Lower lobe of right lung (tissue), 2 donors: ENCODE data around the gene BCAS2. TPM values are rescaled to one million over a fixed set of nuclear protein-coding genes. Genes with fewer than 3 reads are reported as not detected.
"Not testable (repeated sequence)": the region's sequence is repeated elsewhere in the genome, so short reads cannot be mapped to it uniquely, and the experiment has no call there.

ENCODE experiments used
- ATAC-seq, 2 donors: fragments of 200-7000 bp; cut with Tn5 transposase; one replicate each; pipeline ENCODE4 v1.9.1; 2020 to 2022; ENCODE audit warnings: mild to moderate bottlenecking in 2 of 2, moderate library complexity in 2 of 2
- DNase-seq: peaks from one replicate; pipeline ENCODE4 v3.0.0-alpha.2; 2020
- H3K27ac ChIP-seq: fragments of 200-600 bp; one replicate; pipeline ENCODE4 v1.8.0; 2022
- H3K27me3 ChIP-seq: fragments of 200-600 bp; one replicate; pipeline ENCODE4 v1.8.0; 2022; ENCODE audit warnings: low read depth
- H3K36me3 ChIP-seq: fragments of 200-600 bp; one replicate; pipeline ENCODE4 v1.8.0; 2022; ENCODE audit warnings: mild to moderate bottlenecking
- H3K4me1 ChIP-seq: fragments of 200-600 bp; one replicate; pipeline ENCODE4 v1.8.0; 2022
- H3K4me3 ChIP-seq: fragments of 200-600 bp; one replicate; pipeline ENCODE4 v1.8.0; 2022; ENCODE audit warnings: mild to moderate bottlenecking
- H3K9me3 ChIP-seq: fragments of 200-600 bp; one replicate; pipeline ENCODE4 v1.8.0; 2022
- intact Hi-C: fragments of 100-400 bp; cut with DNase I; formaldehyde crosslinking; loops from one replicate; pipeline ENCODE4 v1.11.0; 2022
- total RNA-seq: library from RNA; stranded (reverse); fragmentation: NEBNext Ultra II Directional; extraction: Animal tissue kit (Norgen Biotek cat#: 25700); gene quantifications from one replicate; pipeline ENCODE4 v1.2.1, GENCODE V29; 2021
- TF ChIP-seq, protein P1 (sequence below): fragments of 200-600 bp; IDR thresholded peaks from one replicate; pipeline ENCODE4 v1.8.0; 2022; ENCODE audit warnings: antibody characterized with exemption, mild to moderate bottlenecking
- donor health status: DM: no; HTN: yes; CAD: no; lungs with severe emphysema.

The BCAS2 gene
- total RNA-seq, 1 donor from 2014 or later = 24.1 TPM

DNA sequence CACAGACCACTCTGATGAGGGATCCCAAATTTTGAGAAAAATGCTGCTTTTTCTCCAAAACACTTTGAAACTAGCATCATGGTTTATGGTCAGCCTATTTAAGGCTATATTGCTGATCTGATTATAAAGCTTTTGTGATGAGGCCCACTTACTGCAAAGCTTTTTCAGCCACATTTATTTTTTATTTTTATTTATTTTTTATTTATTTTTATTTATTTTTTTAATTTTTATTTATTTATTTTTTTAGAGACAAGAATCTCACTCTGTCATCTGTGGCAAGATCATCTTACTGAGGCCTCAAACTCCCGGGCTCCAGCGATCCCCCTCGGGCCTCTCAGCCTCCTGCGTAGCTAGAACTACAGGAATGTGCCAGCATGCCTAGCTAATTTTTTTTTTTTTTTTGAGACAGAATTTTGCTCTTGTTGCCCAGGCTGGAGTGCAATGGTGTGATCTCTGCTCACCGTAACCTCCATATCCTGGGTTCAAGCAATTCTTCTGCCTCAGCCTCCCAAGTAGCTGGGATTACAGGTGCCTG is 5.2 kb upstream of the BCAS2 start:
- peaks cover 6% of the 10 kb centered on the region for H3K4me1 ChIP-seq
- TF ChIP-seq, protein P1, sequence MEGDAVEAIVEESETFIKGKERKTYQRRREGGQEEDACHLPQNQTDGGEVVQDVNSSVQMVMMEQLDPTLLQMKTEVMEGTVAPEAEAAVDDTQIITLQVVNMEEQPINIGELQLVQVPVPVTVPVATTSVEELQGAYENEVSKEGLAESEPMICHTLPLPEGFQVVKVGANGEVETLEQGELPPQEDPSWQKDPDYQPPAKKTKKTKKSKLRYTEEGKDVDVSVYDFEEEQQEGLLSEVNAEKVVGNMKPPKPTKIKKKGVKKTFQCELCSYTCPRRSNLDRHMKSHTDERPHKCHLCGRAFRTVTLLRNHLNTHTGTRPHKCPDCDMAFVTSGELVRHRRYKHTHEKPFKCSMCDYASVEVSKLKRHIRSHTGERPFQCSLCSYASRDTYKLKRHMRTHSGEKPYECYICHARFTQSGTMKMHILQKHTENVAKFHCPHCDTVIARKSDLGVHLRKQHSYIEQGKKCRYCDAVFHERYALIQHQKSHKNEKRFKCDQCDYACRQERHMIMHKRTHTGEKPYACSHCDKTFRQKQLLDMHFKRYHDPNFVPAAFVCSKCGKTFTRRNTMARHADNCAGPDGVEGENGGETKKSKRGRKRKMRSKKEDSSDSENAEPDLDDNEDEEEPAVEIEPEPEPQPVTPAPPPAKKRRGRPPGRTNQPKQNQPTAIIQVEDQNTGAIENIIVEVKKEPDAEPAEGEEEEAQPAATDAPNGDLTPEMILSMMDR = no peak
- ATAC-seq = no peak
- H3K27me3 ChIP-seq = no peaks in the 10 kb centered on the region
- DNase-seq = no peak
- H3K4me3 ChIP-seq = no peak overlapping the region
- no peak overlapping the region for H3K27ac ChIP-seq
- intact Hi-C loops = no loop called here
- no peaks in the 10 kb centered on the region for H3K9me3 ChIP-seq
- H3K36me3 ChIP-seq = no peaks in the 10 kb centered on the region

DNA sequence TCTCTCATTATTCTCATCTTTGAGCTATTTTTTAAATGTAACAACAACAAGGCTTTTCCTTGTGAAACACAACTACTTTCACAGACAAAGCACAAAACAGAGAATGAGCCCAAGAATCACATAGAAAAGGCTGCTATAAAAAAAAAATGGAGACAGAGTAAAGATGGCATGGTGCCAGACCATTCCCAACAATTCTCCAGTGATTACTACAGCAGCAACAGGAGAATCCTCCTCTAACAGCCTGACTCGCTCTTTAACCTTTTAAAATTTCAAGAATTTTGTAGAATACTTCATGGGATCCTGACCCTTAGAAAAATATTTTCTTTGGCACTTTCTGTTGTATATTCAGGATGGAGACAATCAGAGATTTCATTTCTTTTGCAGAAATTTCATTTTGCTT is 3.8 kb upstream of the BCAS2 start:
- Histone ChIP-seq H3K4me1 (peaks cover 13% of the 10 kb centered on the region), H3K27me3 (no peaks in the 10 kb centered on the region), H3K36me3 (no peaks in the 10 kb centered on the region), H3K27ac (no peak overlapping the region), H3K4me3 (no peak overlapping the region), H3K9me3 (no peaks in the 10 kb centered on the region)
- TF ChIP-seq, protein P1 = no peak
- DNase-seq (no peak), ATAC-seq (no peak)
- intact Hi-C loops = no loop called here

DNA sequence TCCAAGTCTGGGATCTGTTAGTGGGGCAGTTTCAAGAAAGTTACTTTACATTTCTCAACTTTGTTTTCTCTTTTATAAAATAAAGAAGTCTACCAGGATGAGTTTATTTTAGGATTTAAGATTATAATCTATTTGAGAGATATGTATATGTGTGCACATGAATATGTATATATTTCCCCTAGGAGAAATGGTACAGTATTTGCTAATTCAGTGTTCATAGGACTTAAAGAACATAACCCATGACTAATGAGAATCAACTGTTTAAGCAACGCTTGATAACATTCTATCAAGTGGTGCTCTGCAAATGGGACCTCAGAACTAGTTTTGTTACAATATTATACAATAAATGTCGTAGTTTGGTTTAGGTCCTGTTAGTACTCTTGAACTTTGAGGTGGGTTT is 7.0 kb downstream of the BCAS2 start:
- Histone ChIP-seq H3K4me3 (no peak overlapping the region), H3K27me3 (no peaks in the 10 kb centered on the region), H3K9me3 (no peaks in the 10 kb centered on the region), H3K36me3 (peaks cover 100% of the 10 kb centered on the region), H3K4me1 (peaks cover 7% of the 10 kb centered on the region), H3K27ac (no peak overlapping the region)
- no peak for ATAC-seq
- TF ChIP-seq, protein P1 = no peak
- intact Hi-C loops = no loop called here
- no peak for DNase-seq

DNA sequence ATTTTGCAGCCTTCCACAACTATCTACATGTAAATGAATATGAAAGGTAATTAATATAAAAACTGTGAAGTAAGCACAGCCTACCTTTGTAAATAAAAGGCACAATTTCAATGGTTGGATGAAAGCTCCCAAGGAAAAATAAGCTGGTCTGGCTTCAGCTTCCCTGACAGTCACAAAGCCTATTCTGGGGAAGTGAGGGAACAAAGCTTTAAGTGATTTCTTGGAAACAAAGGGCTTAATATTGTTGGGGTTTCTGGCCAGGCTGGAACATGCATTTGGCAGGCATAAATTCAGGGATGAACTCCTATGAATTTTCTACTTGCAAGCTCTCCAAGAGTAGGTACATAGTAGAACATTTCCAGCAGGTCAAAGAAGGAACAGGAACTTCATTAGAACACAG is 17.3 kb downstream of the BCAS2 start:
- no peak for DNase-seq
- TF ChIP-seq, protein P1 = no peak
- no peak for ATAC-seq
- H3K27me3 ChIP-seq = no peaks in the 10 kb centered on the region
- intact Hi-C loops = no loop called here
- H3K4me1 ChIP-seq = no peaks in the 10 kb centered on the region
- peaks cover 47% of the 10 kb centered on the region for H3K36me3 ChIP-seq
- H3K27ac ChIP-seq = no peak overlapping the region
- H3K4me3 ChIP-seq = no peak overlapping the region
- no peaks in the 10 kb centered on the region for H3K9me3 ChIP-seq

DNA sequence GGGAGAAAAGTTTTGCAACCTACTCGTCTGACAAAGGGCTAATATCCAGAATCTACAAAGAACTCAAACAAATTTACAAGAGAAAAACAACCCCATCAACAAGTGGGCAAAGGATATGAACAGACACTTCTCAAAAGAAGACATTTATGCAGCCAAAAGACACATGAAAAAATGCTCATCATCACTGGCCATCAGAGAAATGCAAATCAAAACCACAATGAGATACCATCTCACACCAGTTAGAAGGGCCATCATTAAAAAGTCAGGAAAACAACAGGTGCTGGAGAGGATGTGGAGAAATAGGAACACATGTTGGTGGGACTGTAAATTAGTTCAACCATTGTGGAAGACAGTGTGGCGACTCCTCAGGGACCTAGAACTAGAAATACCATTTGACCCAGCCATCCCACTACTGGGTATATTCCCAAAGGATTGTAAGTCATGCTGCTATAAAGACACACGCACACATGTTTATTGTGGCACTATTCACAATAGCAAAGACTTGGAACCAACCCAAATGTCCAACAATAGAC is 18.4 kb downstream of the BCAS2 start:
- ATAC-seq, H3K27me3 ChIP-seq, DNase-seq, H3K9me3 ChIP-seq, H3K4me3 ChIP-seq, intact Hi-C loops, H3K4me1 ChIP-seq, H3K27ac ChIP-seq: not testable (repeated sequence)
- peaks cover 36% of the 10 kb centered on the region for H3K36me3 ChIP-seq

DNA sequence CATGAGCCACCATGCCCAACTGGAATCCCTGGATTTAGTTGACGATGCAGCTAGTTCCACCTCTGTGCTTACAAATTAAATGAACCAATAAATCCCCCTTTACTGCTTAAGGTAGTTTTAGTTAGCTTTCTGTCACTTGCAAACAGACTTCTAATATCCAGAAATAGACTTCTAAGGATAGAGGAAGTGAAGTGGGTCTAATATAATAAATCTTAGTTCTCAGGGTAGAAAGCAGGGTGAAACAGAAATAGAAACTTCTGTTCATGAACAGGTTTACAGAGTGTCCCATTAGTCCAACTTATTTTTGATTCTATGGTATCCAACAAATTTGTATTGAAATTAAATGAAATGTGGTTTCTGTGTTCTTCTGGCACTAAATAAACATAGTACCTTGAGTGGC is 20.1 kb downstream of the BCAS2 start:
- peaks cover 18% of the 10 kb centered on the region for H3K36me3 ChIP-seq
- DNase-seq = no peak
- H3K4me3 ChIP-seq = no peak overlapping the region
- no peak for ATAC-seq
- TF ChIP-seq, protein P1 = no peak
- H3K4me1 ChIP-seq = no peaks in the 10 kb centered on the region
- H3K9me3 ChIP-seq = no peaks in the 10 kb centered on the region
- intact Hi-C loops = no loop called here
- H3K27me3 ChIP-seq = no peaks in the 10 kb centered on the region
- H3K27ac ChIP-seq = no peak overlapping the region
